Measurements from ENCODE around the gene TMEM176A. TPM values are rescaled to one million over a fixed set of nuclear protein-coding genes. Genes with fewer than 3 reads are reported as not detected.

The TMEM176A gene
- total RNA-seq, 1 experiment from 2014 or later = not detected

- no peak overlapping the region for H3K4me3 ChIP-seq (replicated peaks in 1 of 2; ENCODE audit: low read depth in 1 of 2, low read length in 2 of 2)
- no peaks in the 10 kb centered on the region for H3K36me3 ChIP-seq (ENCODE audit: control insufficient read depth in 1 of 2, insufficient read depth in 2 of 2, low read length in 2 of 2)
- intact Hi-C loops (cut with micrococcal nuclease) = no loop called here
- H3K27me3 ChIP-seq (ENCODE audit: insufficient read depth, low read length) = peaks cover 37% of the 10 kb centered on the region
- no TSS peak for BruUV-seq (replicated peaks)
- ChIA-PET POLR2A (no interaction called here), CTCF (interaction anchor here (1.3 kb wide), 1 partner anchor 88 kb away, joined by 5 read pairs; no protein-coding TSS in a partner anchor), RAD21 (ENCODE audit: low non-redundant PET in 1 of 2, low total read pairs in 2 of 2, uncharacterized antibody in 2 of 2, unreplicated experiment in 2 of 2) (no interaction called here)
- no peak overlapping the region for H2AFZ ChIP-seq (ENCODE audit: low read depth, low read length, poor library complexity, severe bottlenecking)
- no peaks in the 10 kb centered on the region; a peak in 1 of 4 replicates for H3K4me1 ChIP-seq (ENCODE audit: control insufficient read depth in 1 of 2, insufficient read depth in 2 of 2, low read length in 2 of 2)
- no peaks in the 10 kb centered on the region for H3K9me3 ChIP-seq (ENCODE audit: control insufficient read depth in 1 of 2, insufficient read depth in 1 of 2, low read depth in 1 of 2, low read length in 2 of 2)
- no peaks in the 10 kb centered on the region for H3K9me2 ChIP-seq (ENCODE audit: insufficient read depth)
- DNase-seq (ENCODE audit: low read depth, low spot score) = no peak
- no peak for ATAC-seq
- TF ChIP-seq SIN3A (IDR thresholded peaks at IDR 0.05; ENCODE audit: low read depth) (no peak), ELF1 (IDR thresholded peaks at IDR 0.05; ENCODE audit: borderline replicate concordance, low read depth) (no peak), YY1 (IDR thresholded peaks at IDR 0.05; ENCODE audit: extremely low read depth, insufficient replicate concordance, low read depth, low read length) (no peak), CBX3 (IDR thresholded peaks at IDR 0.05; ENCODE audit: low read depth) (no peak), EGR1 (IDR thresholded peaks at IDR 0.05; ENCODE audit: low read depth) (no peak), ZBTB33 (IDR thresholded peaks at IDR 0.05; ENCODE audit: extremely low read depth, insufficient replicate concordance, low read length) (no peak), POLR2A (IDR thresholded peaks at IDR 0.05; ENCODE audit: borderline replicate concordance, extremely low read depth, insufficient read depth, insufficient read length) (no peak), RAD21 (IDR thresholded peaks at IDR 0.05; ENCODE audit: low read depth) (no peak), EZH2 (IDR thresholded peaks at IDR 0.05) (no peak), ATF3 (IDR thresholded peaks at IDR 0.05) (no peak), ZNF274 (IDR thresholded peaks at IDR 0.05; ENCODE audit: low read depth, low read length) (no peak)
- H4K20me1 ChIP-seq (ENCODE audit: insufficient read depth) = no peaks in the 10 kb centered on the region
- H3K9ac ChIP-seq (ENCODE audit: low read length) = no peak overlapping the region
- no peak overlapping the region for H3K27ac ChIP-seq (ENCODE audit: low read depth, low read length)
- H3K4me2 ChIP-seq (ENCODE audit: low read length) = no peak overlapping the region
- H3K79me2 ChIP-seq (ENCODE audit: insufficient read depth, low read length) = no peaks in the 10 kb centered on the region
Observed at GRCh38 chr7:150788474-150789269, 11.9 kb upstream of the TMEM176A start.
